Sigmoid colon (tissue), 7 donors: ENCODE measurements around the gene TMCO2. TPM values are rescaled to one million over a fixed set of nuclear protein-coding genes. Genes with fewer than 3 reads are reported as not detected.

Experiments used
- DNase-seq: peaks from one replicate; pipeline ENCODE4 v3.0.0-alpha.2; 2019
- H3K27ac ChIP-seq, 4 donors: fragments of 200-600 bp; sonication (generic); one replicate each; pipeline ENCODE4 v1.5.1; 2016 to 2019; ENCODE audit warnings: mild to moderate bottlenecking in 1 of 4
- H3K27me3 ChIP-seq, 3 donors: fragments of 200-600 bp; sonication (generic); one replicate each; pipeline ENCODE4 v1.5.1; 2019; ENCODE audit warnings: mild to moderate bottlenecking in 1 of 3
- H3K36me3 ChIP-seq, 4 donors: fragments of 200-600 bp; sonication (generic); one replicate each; pipeline ENCODE4 v1.5.1; 2016 to 2019
- H3K4me1 ChIP-seq, 4 donors: fragments of 200-600 bp; sonication (generic); one replicate each; pipeline ENCODE4 v1.5.1; 2017 to 2019
- H3K4me3 ChIP-seq, 4 donors: fragments of 200-600 bp; sonication (generic); one replicate each; pipeline ENCODE4 v1.5.1; 2017 to 2019; ENCODE audit warnings: mild to moderate bottlenecking in 2 of 4, moderate library complexity in 1 of 4
- H3K9me3 ChIP-seq, 4 donors: fragments of 200-600 bp in 3 of 4; sonication (generic) in 3 of 4; one replicate each; pipeline versions ENCODE4 v1.5.1 to v1.6.1; 2013 to 2019
- EP300 ChIP-seq, 4 donors: sonication (generic); formaldehyde crosslinking; IDR thresholded peaks; one replicate each; pipeline ENCODE4 v1.6.1; 2017; ENCODE audit warnings: antibody characterized with exemption in 4 of 4
- POLR2A ChIP-seq, 2 donors: fragments of 450-650 bp; IDR thresholded peaks; one replicate each; pipeline ENCODE4 v1.6.1; 2016; ENCODE audit warnings: antibody characterized with exemption in 2 of 2, mild to moderate bottlenecking in 2 of 2, moderate library complexity in 2 of 2
- POLR2AphosphoS5 ChIP-seq, 4 donors: sonication (generic); formaldehyde crosslinking; IDR thresholded peaks; one replicate each; pipeline ENCODE4 v1.6.1; 2017; ENCODE audit warnings: antibody characterized with exemption in 4 of 4
- WGBS, 2 donors: extraction: QIAGEN DNeasy Blood & Tissue Kit; methylation state at CpG; one replicate each; pipeline ENCODE4 v1.1.7; 2013; 5-methylcytosine and 5-hydroxymethylcytosine counted together
- intact Hi-C: fragments of 100-400 bp; cut with DNase I; formaldehyde crosslinking; loops from one replicate; pipeline ENCODE4 v1.15.1; 2023
- polyA plus RNA-seq, 3 donors: library from polyadenylated mRNA; stranded (reverse); fragments of 200-250 nt; gene quantifications; one replicate each; pipeline ENCODE4 v1.2.3, GENCODE V29; 2013
- total RNA-seq, 4 donors: library from RNA; depleted of rRNA; stranded (reverse); fragments of >200 nt; gene quantifications; one replicate each; pipeline ENCODE4 v1.1.0, GENCODE V29; 2016
- TF ChIP-seq, protein P1 (sequence below), 4 experiments: fragments of 450-650 bp in 3 of 4; fragments of 200-600 bp in 1 of 4; IDR thresholded peaks; one replicate each; pipeline ENCODE4 v1.5.1; 2016 to 2019; ENCODE audit warnings: antibody characterized with exemption in 4 of 4, mild to moderate bottlenecking in 3 of 4, moderate library complexity in 2 of 4
- donor health status: healthy with polysubstance abuse.
- donor health status: Bipolar disorder and iron deficiency.
- donor health status: healthy.

The TMCO2 gene
- total and polyA plus RNA-seq, 7 donors = not detected

DNA sequence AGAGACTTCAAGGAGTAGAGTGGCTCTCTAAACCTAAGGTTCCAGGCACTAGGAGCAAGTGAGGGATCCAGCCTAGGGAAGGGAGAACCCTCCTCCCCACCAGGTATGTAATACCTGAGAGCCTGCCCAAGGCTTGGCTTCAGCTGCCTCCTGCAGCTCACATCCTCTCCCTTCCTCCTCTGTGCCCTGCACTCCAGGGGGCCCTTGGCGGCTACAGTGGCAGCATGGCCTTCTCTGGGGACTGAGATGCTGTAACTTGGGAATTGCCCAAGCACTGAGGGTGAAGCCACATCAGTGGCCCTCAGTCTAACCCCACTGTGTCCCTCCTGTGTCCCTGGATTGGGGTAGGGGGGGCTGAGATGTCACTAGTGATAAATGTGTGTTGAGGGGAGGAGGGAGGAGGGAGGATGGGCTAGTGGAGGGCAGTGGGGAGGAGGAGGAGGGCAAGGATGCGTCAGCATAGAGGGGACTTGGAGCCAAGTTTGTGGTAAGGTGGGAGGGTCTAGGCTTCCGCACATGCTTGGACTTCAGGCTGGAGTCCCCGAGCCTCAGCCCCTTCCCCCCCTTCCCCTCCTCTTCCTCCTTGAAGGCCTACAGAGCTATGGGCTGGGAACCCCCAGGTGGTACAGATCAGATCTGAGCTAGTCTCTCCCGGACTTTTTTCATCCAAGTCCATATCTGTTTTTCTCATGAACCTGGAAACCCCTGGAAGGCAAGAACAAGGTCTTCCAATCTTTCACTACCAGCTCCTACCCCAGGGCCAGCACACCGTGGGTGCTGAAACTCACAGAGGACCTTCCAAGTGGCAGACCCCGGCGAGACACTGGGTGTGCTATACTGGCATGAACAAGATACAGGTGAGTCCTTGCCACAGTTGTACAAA lies 51.9 kb downstream of the TMCO2 start:
- no peak overlapping the region for H3K4me3 ChIP-seq
- H3K36me3 ChIP-seq = peaks cover 0 to 4% (median 0%) of the 10 kb centered on the region in 4 donors
- intact Hi-C loops = no loop called here
- TF ChIP-seq, protein P1, sequence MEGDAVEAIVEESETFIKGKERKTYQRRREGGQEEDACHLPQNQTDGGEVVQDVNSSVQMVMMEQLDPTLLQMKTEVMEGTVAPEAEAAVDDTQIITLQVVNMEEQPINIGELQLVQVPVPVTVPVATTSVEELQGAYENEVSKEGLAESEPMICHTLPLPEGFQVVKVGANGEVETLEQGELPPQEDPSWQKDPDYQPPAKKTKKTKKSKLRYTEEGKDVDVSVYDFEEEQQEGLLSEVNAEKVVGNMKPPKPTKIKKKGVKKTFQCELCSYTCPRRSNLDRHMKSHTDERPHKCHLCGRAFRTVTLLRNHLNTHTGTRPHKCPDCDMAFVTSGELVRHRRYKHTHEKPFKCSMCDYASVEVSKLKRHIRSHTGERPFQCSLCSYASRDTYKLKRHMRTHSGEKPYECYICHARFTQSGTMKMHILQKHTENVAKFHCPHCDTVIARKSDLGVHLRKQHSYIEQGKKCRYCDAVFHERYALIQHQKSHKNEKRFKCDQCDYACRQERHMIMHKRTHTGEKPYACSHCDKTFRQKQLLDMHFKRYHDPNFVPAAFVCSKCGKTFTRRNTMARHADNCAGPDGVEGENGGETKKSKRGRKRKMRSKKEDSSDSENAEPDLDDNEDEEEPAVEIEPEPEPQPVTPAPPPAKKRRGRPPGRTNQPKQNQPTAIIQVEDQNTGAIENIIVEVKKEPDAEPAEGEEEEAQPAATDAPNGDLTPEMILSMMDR (IDR thresholded peaks at IDR 0.05) = no peak
- TF ChIP-seq POLR2AphosphoS5 (IDR thresholded peaks at IDR 0.05) = no peak
- no peak for TF ChIP-seq POLR2A (IDR thresholded peaks at IDR 0.05)
- no peak for TF ChIP-seq EP300 (IDR thresholded peaks at IDR 0.05)
- 70 to 76% methylated on average over 8 of the region's 8 CpGs for WGBS, 2 donors
- no peaks in the 10 kb centered on the region for H3K9me3 ChIP-seq
- H3K4me1 ChIP-seq = no peaks in the 10 kb centered on the region
- H3K27me3 ChIP-seq = peaks cover 0 to 13% (median 10%) of the 10 kb centered on the region in 3 donors
- no peak overlapping the region for H3K27ac ChIP-seq
- no peak for DNase-seq

DNA sequence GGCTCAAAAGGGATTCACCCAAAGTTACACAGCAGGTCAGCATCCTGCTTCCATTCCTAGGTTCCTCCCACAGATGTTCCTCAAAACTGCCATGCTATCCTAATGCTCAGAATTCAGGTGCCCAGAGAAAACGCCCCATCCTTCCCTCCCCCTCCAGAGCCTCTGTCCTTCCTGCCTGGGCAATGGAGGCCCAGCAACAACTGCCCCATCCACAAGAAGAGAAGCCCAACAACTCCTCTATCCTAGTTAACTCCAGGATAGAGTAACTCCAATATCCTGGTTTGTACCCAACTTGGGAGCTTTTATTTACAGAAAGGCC lies 52.5 kb downstream of the TMCO2 start:
- TF ChIP-seq, protein P1 (IDR thresholded peaks at IDR 0.05) = no peak
- TF ChIP-seq EP300 (IDR thresholded peaks at IDR 0.05) (no peak), POLR2AphosphoS5 (IDR thresholded peaks at IDR 0.05) (no peak), POLR2A (IDR thresholded peaks at IDR 0.05) (no peak)
- intact Hi-C loops = no loop called here

DNA sequence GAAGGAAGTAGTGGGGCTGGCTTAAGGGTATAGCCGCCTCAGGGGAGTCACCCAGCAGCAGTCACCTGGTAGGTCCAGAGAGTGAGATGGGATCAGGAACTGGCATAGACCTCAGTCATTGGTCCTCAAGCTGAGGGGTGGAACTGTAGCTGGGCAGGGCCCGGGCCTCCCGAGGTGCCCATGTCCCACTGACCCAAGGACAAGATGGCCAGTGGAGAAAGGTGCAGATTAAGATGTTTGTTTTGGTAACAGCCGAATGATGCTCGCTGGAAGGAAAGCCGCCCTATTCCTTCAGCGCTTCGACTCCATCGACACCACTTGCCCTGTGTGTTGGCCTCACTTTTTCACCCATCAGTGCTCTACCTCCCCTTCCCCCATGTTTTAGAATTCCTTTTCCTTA lies 52.9 kb downstream of the TMCO2 start:
- WGBS, 2 donors = 94 to 95% methylated on average over 9 of the region's 9 CpGs
- no peak overlapping the region for H3K27ac ChIP-seq
- H3K9me3 ChIP-seq = no peaks in the 10 kb centered on the region
- no peaks in the 10 kb centered on the region for H3K4me1 ChIP-seq
- DNase-seq = no peak
- H3K36me3 ChIP-seq = no peaks in the 10 kb centered on the region
- TF ChIP-seq POLR2A (IDR thresholded peaks at IDR 0.05) = no peak
- TF ChIP-seq POLR2AphosphoS5 (IDR thresholded peaks at IDR 0.05) = no peak
- no peak for TF ChIP-seq EP300 (IDR thresholded peaks at IDR 0.05)
- TF ChIP-seq, protein P1 (IDR thresholded peaks at IDR 0.05) = no peak
- intact Hi-C loops = no loop called here
- H3K27me3 ChIP-seq = peaks cover 0 to 15% (median 11%) of the 10 kb centered on the region in 3 donors
- H3K4me3 ChIP-seq = no peak overlapping the region

More for the DNA sequence above, 52.5 kb downstream of the TMCO2 start:
- Histone ChIP-seq H3K27ac (no peak overlapping the region), H3K36me3 (no peaks in the 10 kb centered on the region), H3K4me1 (no peaks in the 10 kb centered on the region), H3K4me3 (no peak overlapping the region), H3K9me3 (no peaks in the 10 kb centered on the region), H3K27me3 (peaks cover 0 to 15% (median 11%) of the 10 kb centered on the region in 3 donors)
- WGBS, 2 donors = 88 to 96% methylated on average over 1 of the region's 1 CpG
- no peak for DNase-seq

DNA sequence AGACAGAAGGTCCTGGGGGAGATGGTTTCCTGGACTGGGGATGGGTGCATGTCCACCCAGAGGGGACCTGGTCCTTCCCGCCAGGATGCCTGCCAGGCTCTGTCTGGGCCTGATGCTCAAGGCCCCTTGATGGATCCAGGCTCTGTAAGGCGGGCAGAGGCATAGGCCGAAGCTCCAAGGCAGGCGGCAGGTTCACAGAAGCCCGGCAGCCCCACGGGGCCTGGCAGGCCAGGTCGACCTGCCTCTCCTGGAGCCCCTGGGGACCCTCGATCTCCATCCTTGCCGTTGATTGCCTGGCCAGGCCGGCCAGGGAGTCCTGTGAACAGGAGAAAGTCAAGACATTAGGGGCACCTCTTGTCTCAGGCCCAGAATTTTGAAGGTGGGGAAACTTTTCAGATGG lies 53.3 kb downstream of the TMCO2 start:
- peaks cover 0 to 15% (median 11%) of the 10 kb centered on the region in 3 donors for H3K27me3 ChIP-seq
- H3K4me1 ChIP-seq = no peaks in the 10 kb centered on the region
- H3K36me3 ChIP-seq = no peaks in the 10 kb centered on the region
- TF ChIP-seq EP300 (IDR thresholded peaks at IDR 0.05) = no peak
- TF ChIP-seq, protein P1 (IDR thresholded peaks at IDR 0.05) = no peak
- H3K9me3 ChIP-seq = no peaks in the 10 kb centered on the region
- intact Hi-C loops = no loop called here
- 95% methylated on average over 10 of the region's 10 CpGs for WGBS, 2 donors
- no peak for DNase-seq
- no peak overlapping the region for H3K4me3 ChIP-seq
- no peak overlapping the region for H3K27ac ChIP-seq

Other genes with a start within 250 kb of the TMCO2 start
- gene CAP1, start 207.2 kb upstream of the TMCO2 start, total RNA-seq = 100 to 1,000 TPM; 177 to 234 (median 231) TPM
- 100 to 1,000 TPM; 286 to 412 (median 346) TPM for gene CAP1, start 207.2 kb upstream of the TMCO2 start, polyA plus RNA-seq
- gene PPT1, start 150.7 kb upstream of the TMCO2 start, total RNA-seq = 10 to 100 TPM; 70.4 to 86.7 (median 75.9) TPM
- 10 to 100 TPM; 10.2 to 76.3 (median 54.9) TPM for gene PPT1, start 150.7 kb upstream of the TMCO2 start, polyA plus RNA-seq
- 10 to 100 TPM; 19.9 to 27.6 (median 23.4) TPM for gene RLF, start 86.5 kb upstream of the TMCO2 start, total RNA-seq
- gene RLF, start 86.5 kb upstream of the TMCO2 start, polyA plus RNA-seq = 1 to 10 TPM; 2.4 to 6.1 (median 3.5) TPM
- gene ZMPSTE24, start 10.3 kb downstream of the TMCO2 start, total RNA-seq = 10 to 100 TPM; 31.0 to 40.7 (median 40.5) TPM
- gene ZMPSTE24, start 10.3 kb downstream of the TMCO2 start, polyA plus RNA-seq = 10 to 100 TPM; 10.8 to 28.0 (median 11.8) TPM
- 1 to 10 TPM in 3 of 4 donors, under 1 TPM in 1; 0.99 to 3.6 (median 1.3) TPM for gene COL9A2, start 69.3 kb downstream of the TMCO2 start, total RNA-seq
- gene COL9A2, start 69.3 kb downstream of the TMCO2 start, polyA plus RNA-seq = 10 to 100 TPM in 1 of 3 donors, 1 to 10 TPM in 2; 1.2 to 19.6 (median 2.4) TPM
- gene SMAP2, start 125.8 kb downstream of the TMCO2 start, total RNA-seq = 10 to 100 TPM; 20.5 to 28.5 (median 25.5) TPM
- gene SMAP2, start 125.8 kb downstream of the TMCO2 start, polyA plus RNA-seq = 100 to 1,000 TPM in 1 of 3 donors, 10 to 100 TPM in 2; 22.8 to 113 (median 24.3) TPM
- gene ZFP69B, start 202.5 kb downstream of the TMCO2 start, total RNA-seq = under 1 TPM; 0.14 to 0.99 (median 0.63) TPM
- gene ZFP69B, start 202.5 kb downstream of the TMCO2 start, polyA plus RNA-seq = 1 to 10 TPM in 2 of 3 donors, not detected in 1; 1.2 to 1.8 TPM
- 1 to 10 TPM; 2.3 to 7.2 (median 3.7) TPM for gene ZFP69, start 229.4 kb downstream of the TMCO2 start, total RNA-seq
- 1 to 10 TPM in 2 of 3 donors, under 1 TPM in 1; 0.92 to 2.5 (median 1.8) TPM for gene ZFP69, start 229.4 kb downstream of the TMCO2 start, polyA plus RNA-seq